Lower leg skin (tissue), 4 donors: ENCODE measurements around the gene SNAI3. TPM values are rescaled to one million over a fixed set of nuclear protein-coding genes. Genes with fewer than 3 reads are reported as not detected.

Experiments used
- DNase-seq, 2 donors: peaks; one replicate each; pipeline ENCODE4 v3.0.0-alpha.2; 2019; ENCODE audit warnings: low spot score in 2 of 2
- H3K4me3 ChIP-seq: fragments of 200-600 bp; sonication (generic); 2 replicates; pipeline ENCODE4 v1.5.1; 2017; ENCODE audit warnings: mild to moderate bottlenecking, low read depth; ENCODE audit not compliant: poor library complexity, severe bottlenecking
- POLR2A ChIP-seq, 2 donors: fragments of 450-650 bp; IDR thresholded peaks; one replicate each; pipeline ENCODE4 v1.6.1; 2016 to 2017; ENCODE audit warnings: antibody characterized with exemption in 2 of 2, mild to moderate bottlenecking in 1 of 2, moderate library complexity in 1 of 2
- WGBS, 2 donors: methylation state at CpG; one replicate each; pipeline ENCODE4 v1.1.5; 2018; 5-methylcytosine and 5-hydroxymethylcytosine counted together
- intact Hi-C: fragments of 100-400 bp; cut with DNase I; formaldehyde crosslinking; loops from one replicate; pipeline ENCODE4 v1.15.0; 2023; ENCODE audit warnings: low total_unique reads
- total RNA-seq, 4 donors: library from RNA; depleted of rRNA; stranded (reverse); fragments of >200 nt; gene quantifications; one replicate each; pipeline ENCODE4 v1.1.0, GENCODE V29; 2016
- TF ChIP-seq, protein P1 (sequence below), 3 donors: fragments of 450-650 bp; IDR thresholded peaks; one replicate each; pipeline ENCODE4 v1.5.1; 2016; ENCODE audit warnings: antibody characterized with exemption in 3 of 3, mild to moderate bottlenecking in 3 of 3, moderate library complexity in 2 of 3

Gene SNAI3
- total RNA-seq, 4 donors from 2014 or later: 0.17 to 0.81 (median 0.29) TPM

DNA sequence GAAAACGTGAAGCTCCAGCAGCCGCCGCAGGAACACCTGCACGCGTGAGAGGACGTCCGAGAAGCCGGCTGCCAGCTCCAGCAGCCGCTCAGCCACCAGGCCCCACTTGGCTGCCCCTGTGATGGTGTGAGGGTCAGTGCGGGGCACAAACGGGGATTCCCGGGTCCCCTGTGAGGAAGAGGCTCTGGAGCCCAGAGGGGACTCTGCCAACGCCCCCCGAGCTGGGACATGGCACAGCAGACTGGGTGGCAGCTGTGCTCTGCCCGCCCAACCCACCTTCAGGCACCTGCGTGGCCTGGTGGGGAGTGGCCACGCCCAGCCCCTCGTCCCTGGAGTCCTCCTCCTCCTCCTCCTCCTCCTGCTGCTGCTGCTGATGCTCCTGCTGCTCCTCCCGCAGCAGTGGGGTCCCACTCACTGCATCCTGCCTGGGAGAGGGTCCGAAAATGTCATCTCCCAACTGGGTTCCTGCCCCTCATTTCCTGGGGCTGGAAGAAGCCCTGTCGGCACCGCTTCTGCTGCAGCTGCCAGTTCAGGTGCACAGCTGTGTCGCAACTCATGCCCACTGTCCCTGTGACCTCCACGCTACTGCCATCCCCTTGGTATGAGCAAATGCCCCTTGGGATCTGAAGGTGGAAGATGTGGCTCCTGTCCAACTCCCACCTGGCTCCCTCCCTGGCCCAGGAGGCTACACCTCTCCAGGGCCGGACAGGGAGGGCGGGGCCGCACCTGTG lies 47.5 kb upstream of the SNAI3 start:
- no peak for DNase-seq
- no peak overlapping the region for H3K4me3 ChIP-seq
- TF ChIP-seq, protein P1, sequence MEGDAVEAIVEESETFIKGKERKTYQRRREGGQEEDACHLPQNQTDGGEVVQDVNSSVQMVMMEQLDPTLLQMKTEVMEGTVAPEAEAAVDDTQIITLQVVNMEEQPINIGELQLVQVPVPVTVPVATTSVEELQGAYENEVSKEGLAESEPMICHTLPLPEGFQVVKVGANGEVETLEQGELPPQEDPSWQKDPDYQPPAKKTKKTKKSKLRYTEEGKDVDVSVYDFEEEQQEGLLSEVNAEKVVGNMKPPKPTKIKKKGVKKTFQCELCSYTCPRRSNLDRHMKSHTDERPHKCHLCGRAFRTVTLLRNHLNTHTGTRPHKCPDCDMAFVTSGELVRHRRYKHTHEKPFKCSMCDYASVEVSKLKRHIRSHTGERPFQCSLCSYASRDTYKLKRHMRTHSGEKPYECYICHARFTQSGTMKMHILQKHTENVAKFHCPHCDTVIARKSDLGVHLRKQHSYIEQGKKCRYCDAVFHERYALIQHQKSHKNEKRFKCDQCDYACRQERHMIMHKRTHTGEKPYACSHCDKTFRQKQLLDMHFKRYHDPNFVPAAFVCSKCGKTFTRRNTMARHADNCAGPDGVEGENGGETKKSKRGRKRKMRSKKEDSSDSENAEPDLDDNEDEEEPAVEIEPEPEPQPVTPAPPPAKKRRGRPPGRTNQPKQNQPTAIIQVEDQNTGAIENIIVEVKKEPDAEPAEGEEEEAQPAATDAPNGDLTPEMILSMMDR (IDR thresholded peaks at IDR 0.05): no peak
- TF ChIP-seq POLR2A (IDR thresholded peaks at IDR 0.05): no peak
- intact Hi-C loops: no loop called here
- 88 to 89% methylated on average over 27 of the region's 27 CpGs for WGBS, 2 donors

GRCh38 chr16:88732961-88733294 lies 46.6 kb upstream of the SNAI3 start:
- no peak overlapping the region for H3K4me3 ChIP-seq
- no peak for DNase-seq
- intact Hi-C loops: no loop called here
- TF ChIP-seq, protein P1 (IDR thresholded peaks at IDR 0.05): no peak
- no peak for TF ChIP-seq POLR2A (IDR thresholded peaks at IDR 0.05)
- 88 to 94% methylated on average over 12 of the region's 13 CpGs for WGBS, 2 donors

DNA sequence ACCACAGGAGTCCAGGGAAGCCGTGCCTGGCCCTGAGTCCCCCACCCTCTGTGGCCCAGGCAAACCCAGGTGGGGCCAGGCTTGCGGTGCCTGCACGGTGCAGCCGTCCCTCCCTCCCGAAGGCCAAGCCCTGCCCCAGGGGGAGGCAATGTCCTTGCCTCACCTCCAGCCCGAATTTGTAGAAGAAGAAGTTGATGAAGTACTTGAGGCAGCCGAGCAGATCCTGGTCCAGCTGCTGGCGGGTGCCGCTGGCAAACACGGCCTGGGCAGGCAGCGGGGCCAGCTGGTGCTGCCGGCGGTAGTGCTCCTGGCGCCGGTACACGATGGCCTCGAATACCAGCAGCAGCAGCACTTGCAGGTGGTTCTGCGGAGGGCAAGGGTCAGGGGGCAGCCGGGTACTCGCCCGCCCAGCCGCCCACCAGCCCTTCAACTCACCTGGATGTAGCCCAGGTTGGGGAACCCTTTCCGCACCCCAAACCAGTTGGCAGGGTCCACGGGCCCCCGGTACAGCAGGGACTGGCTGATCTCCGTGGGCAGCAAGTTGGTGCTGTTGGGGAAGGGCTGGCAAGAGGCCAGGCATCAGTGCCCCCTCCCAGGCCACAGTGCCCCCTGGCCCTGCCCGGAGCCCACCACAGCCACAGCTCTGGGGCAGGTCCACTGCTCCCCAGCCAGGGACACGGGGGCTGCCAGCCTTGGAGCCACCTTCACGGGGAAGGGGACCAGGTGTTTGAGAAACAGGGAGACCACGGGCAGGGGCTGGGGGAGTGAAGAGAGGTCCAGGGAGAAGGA lies 46.1 kb upstream of the SNAI3 start:
- WGBS, 2 donors: 72 to 76% methylated on average over 26 to 29 of the region's 30 CpGs
- no peak for DNase-seq
- intact Hi-C loops: no loop called here
- H3K4me3 ChIP-seq: no peak overlapping the region
- TF ChIP-seq, protein P1 (IDR thresholded peaks at IDR 0.05): no peak
- TF ChIP-seq POLR2A (IDR thresholded peaks at IDR 0.05): no peak

- 82 to 88% methylated on average over 12 to 15 of the region's 15 CpGs for WGBS, 2 donors
- TF ChIP-seq, protein P1 (IDR thresholded peaks at IDR 0.05): no peak
- no peak for TF ChIP-seq POLR2A (IDR thresholded peaks at IDR 0.05)
Measured at GRCh38 chr16:88731699-88732098, 45.4 kb upstream of the SNAI3 start.

GRCh38 chr16:88730632-88731607 lies 44.6 kb upstream of the SNAI3 start:
- H3K4me3 ChIP-seq: no peak overlapping the region
- no peak for TF ChIP-seq POLR2A (IDR thresholded peaks at IDR 0.05)
- TF ChIP-seq, protein P1 (IDR thresholded peaks at IDR 0.05): no peak
- intact Hi-C loops: no loop called here
- no peak for DNase-seq
- WGBS, 2 donors: 86 to 87% methylated on average over 34 of the region's 34 CpGs

More at GRCh38 chr16:88731699-88732098, 45.4 kb upstream of the SNAI3 start:
- intact Hi-C loops: no loop called here
- H3K4me3 ChIP-seq: no peak overlapping the region
- no peak for DNase-seq
